Measurements from ENCODE around the gene CPA4. TPM values are rescaled to one million over a fixed set of nuclear protein-coding genes. Genes with fewer than 3 reads are reported as not detected.

The CPA4 gene
- total RNA-seq, 3 donors from 2014 or later (not counting 1 experiment from before 2014, with no cell fraction given) = not detected

GRCh38 chr7:130360518-130360917, 67.6 kb downstream of the CPA4 start:
- H3K27me3 Mint-ChIP-seq (ENCODE audit: low read depth in 2 of 2) = no peaks in the 10 kb centered on the region
- Histone ChIP-seq H3K4me3 (ENCODE audit: low read length) (no peak overlapping the region), H3K9me3 (ENCODE audit: control insufficient read depth, insufficient read depth, low read length) (peaks cover 7% of the 10 kb centered on the region), H3K36me3 (ENCODE audit: control insufficient read depth, insufficient read depth, low read length) (no peaks in the 10 kb centered on the region), H3K27me3 (ENCODE audit: control insufficient read depth, insufficient read depth, low read length) (no peaks in the 10 kb centered on the region), H3K4me1 (ENCODE audit: control insufficient read depth, insufficient read depth, low read length) (no peaks in the 10 kb centered on the region), H3K27ac (ENCODE audit: low read length) (no peak overlapping the region)
- 98% methylated on average over 2 of the region's 3 CpGs for WGBS (ENCODE audit: insufficient coverage)
- intact Hi-C loops (cut with micrococcal nuclease) = no loop called here
- H3K27ac Mint-ChIP-seq = no peak overlapping the region
- no peaks in the 10 kb centered on the region for H3K36me3 Mint-ChIP-seq
- ATAC-seq = no peak
- DNase-seq = no peak
- no peaks in the 10 kb centered on the region for H3K4me1 Mint-ChIP-seq
- peaks cover 0 to 7% of the 10 kb centered on the region in 2 donors for H3K9me3 Mint-ChIP-seq
- no peak overlapping the region for H3K4me3 Mint-ChIP-seq
- TF ChIP-seq CTCF (IDR thresholded peaks at IDR 0.05) = no peak

GRCh38 chr7:130361681-130362080, 68.7 kb downstream of the CPA4 start:
- intact Hi-C loops (cut with micrococcal nuclease) = no loop called here
- ATAC-seq (no peak), DNase-seq (no peak)
- Mint-ChIP-seq H3K36me3 (no peaks in the 10 kb centered on the region), H3K27ac (no peak overlapping the region), H3K27me3 (ENCODE audit: low read depth in 2 of 2) (no peaks in the 10 kb centered on the region), H3K4me1 (no peaks in the 10 kb centered on the region), H3K9me3 (peaks cover 0 to 7% of the 10 kb centered on the region in 2 donors), H3K4me3 (no peak overlapping the region)
- TF ChIP-seq CTCF (IDR thresholded peaks at IDR 0.05) = no peak
- no peak overlapping the region for H3K4me3 ChIP-seq (ENCODE audit: low read length)
- no peaks in the 10 kb centered on the region for H3K27me3 ChIP-seq (ENCODE audit: control insufficient read depth, insufficient read depth, low read length)
- no peaks in the 10 kb centered on the region for H3K4me1 ChIP-seq (ENCODE audit: control insufficient read depth, insufficient read depth, low read length)
- WGBS (ENCODE audit: insufficient coverage) = 92% methylated on average over 7 of the region's 7 CpGs
- H3K27ac ChIP-seq (ENCODE audit: low read length) = no peak overlapping the region
- H3K36me3 ChIP-seq (ENCODE audit: control insufficient read depth, insufficient read depth, low read length) = no peaks in the 10 kb centered on the region
- peaks cover 7% of the 10 kb centered on the region for H3K9me3 ChIP-seq (ENCODE audit: control insufficient read depth, insufficient read depth, low read length)

DNA sequence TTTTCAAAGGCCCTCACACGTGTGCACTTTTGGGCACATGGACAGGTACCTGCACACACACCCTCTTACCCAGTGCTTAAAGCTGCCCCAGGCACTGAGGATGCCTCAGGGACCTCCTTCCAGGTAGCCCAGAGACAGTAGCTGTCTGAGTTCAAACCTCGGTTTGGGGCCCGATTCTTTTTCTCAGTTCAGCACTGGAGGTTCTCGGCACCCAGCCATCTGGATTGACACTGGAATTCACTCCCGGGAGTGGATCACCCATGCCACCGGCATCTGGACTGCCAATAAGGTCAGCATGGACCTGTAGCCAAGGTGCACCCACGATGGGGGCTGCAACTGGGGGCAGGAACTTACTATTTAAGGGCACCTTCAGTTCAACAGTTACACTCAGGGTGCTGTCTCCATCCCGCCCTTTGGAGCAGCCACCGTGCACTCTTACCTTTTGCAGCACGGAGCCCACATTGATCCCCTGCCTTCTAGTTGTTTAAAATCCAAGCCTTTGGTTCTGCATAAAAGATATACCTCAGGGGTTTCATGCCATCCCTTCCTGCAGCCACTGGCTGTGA, 69.4 kb downstream of the CPA4 start:
- Mint-ChIP-seq H3K27me3 (ENCODE audit: low read depth in 2 of 2) (no peaks in the 10 kb centered on the region), H3K9me3 (peaks cover 0 to 7% of the 10 kb centered on the region in 2 donors), H3K36me3 (no peaks in the 10 kb centered on the region), H3K4me3 (no peak overlapping the region), H3K27ac (no peak overlapping the region), H3K4me1 (no peaks in the 10 kb centered on the region)
- DNase-seq = no peak
- H3K4me1 ChIP-seq (ENCODE audit: control insufficient read depth, insufficient read depth, low read length) = no peaks in the 10 kb centered on the region
- no peaks in the 10 kb centered on the region for H3K27me3 ChIP-seq (ENCODE audit: control insufficient read depth, insufficient read depth, low read length)
- WGBS (ENCODE audit: insufficient coverage) = 90% methylated on average over 10 of the region's 10 CpGs
- intact Hi-C loops (cut with micrococcal nuclease) = no loop called here
- no peak overlapping the region for H3K4me3 ChIP-seq (ENCODE audit: low read length)
- H3K36me3 ChIP-seq (ENCODE audit: control insufficient read depth, insufficient read depth, low read length) = no peaks in the 10 kb centered on the region
- ATAC-seq = no peak
- TF ChIP-seq CTCF (IDR thresholded peaks at IDR 0.05) = no peak
- H3K9me3 ChIP-seq (ENCODE audit: control insufficient read depth, insufficient read depth, low read length) = peaks cover 7% of the 10 kb centered on the region
- H3K27ac ChIP-seq (ENCODE audit: low read length) = no peak overlapping the region

All from natural killer cell (primary cell).